ENCODE measurements around the gene THPO.

The THPO gene

DNA sequence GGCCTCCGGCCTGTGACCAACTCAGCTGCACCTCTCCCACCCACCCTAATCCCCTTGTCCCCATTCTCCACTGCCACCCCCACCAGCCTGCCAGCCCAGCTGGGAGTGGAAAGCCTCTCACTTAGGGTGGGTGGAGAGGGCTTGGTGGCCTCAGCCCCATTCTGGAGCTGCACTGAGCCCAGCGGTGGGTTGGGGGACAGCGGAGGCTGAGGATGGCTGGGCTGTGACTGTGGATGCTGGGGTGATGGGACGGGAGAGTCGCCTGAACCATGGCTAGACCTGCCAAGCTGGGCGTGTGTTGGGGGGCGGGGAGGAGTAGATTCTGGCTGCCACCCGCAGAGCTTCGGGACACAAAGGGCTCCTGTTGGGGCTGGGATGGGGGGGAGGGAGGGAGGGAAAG, 18.4 kb downstream of the THPO start:
- WGBS (ENCODE audit: extremely low coverage, insufficient coverage, low lambda C conversion rate) = no CpG with 5 or more reads among the region's 9 CpGs
- no peak overlapping the region for H3K4me2 ChIP-seq (ENCODE audit: low read length)
- no peak overlapping the region for H2BK120ac ChIP-seq (ENCODE audit: low read depth, low read length)
- H3K79me2 ChIP-seq (ENCODE audit: control insufficient read depth, insufficient read depth, low read length) = peaks cover 8% of the 10 kb centered on the region
- H2AK5ac ChIP-seq (ENCODE audit: low read length) = no peak overlapping the region
- peak overlapping the region; percentile 73 for H3K56ac ChIP-seq (ENCODE audit: low read length)
- H3K9ac ChIP-seq (ENCODE audit: low read length) = peak overlapping the region; percentile 56
- H4K5ac ChIP-seq (ENCODE audit: low read length) = no peak overlapping the region
- H4K8ac ChIP-seq (ENCODE audit: low read depth, low read length) = no peak overlapping the region
- no peak overlapping the region for H3K27ac ChIP-seq (ENCODE audit: low read depth, low read length)
- no peak overlapping the region for H3K4me3 ChIP-seq (ENCODE audit: low read length)
- no peak overlapping the region for H3K4ac ChIP-seq (ENCODE audit: low read depth, low read length)
- H3K4me1 ChIP-seq (ENCODE audit: control insufficient read depth, low read depth, low read length) = peaks cover 11% of the 10 kb centered on the region
- no peak overlapping the region for H2BK5ac ChIP-seq (ENCODE audit: low read length)
- DNase-seq = no peak
- H3K18ac ChIP-seq (ENCODE audit: low read length) = no peak overlapping the region
- peak overlapping the region; percentile 37 for H3K23ac ChIP-seq (ENCODE audit: low read length)
- peaks cover 8% of the 10 kb centered on the region for H3K79me1 ChIP-seq (ENCODE audit: low read length)
- H2BK15ac ChIP-seq (replicated peaks; ENCODE audit: low read depth) = no peak overlapping the region
- peaks cover 2% of the 10 kb centered on the region for H3K36me3 ChIP-seq (ENCODE audit: control insufficient read depth, insufficient read depth, low read length)
- H3K27me3 ChIP-seq (ENCODE audit: insufficient read depth, low read length, poor library complexity) = no peaks in the 10 kb centered on the region

DNA sequence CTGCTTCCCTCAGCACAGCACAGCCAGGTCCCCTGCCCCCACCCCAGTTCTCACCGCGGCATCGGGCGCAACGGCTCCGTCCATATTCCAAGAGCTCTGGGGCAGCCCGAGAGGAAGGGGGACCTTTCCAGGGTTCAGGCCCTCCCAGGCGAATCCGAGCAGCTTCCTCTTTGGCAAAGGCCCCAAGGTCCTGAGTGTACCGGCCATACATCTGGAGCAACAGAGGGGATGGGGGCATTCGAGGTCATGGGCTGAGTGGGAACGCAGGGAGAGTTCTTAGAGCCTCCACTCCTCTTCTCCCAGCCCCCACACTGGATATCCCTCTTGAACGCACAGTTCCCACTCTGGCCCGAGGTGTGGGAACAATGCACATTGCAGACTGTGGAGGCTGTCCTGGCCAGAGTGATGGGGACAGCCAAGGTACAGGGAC, 19.1 kb downstream of the THPO start:
- H3K4me1 ChIP-seq (ENCODE audit: control insufficient read depth, low read depth, low read length) = peaks cover 11% of the 10 kb centered on the region
- no peak overlapping the region for H2BK5ac ChIP-seq (ENCODE audit: low read length)
- no peak overlapping the region for H3K56ac ChIP-seq (ENCODE audit: low read length)
- peaks cover 5% of the 10 kb centered on the region for H3K79me2 ChIP-seq (ENCODE audit: control insufficient read depth, insufficient read depth, low read length)
- no peak overlapping the region for H3K9ac ChIP-seq (ENCODE audit: low read length)
- peaks cover 5% of the 10 kb centered on the region for H3K79me1 ChIP-seq (ENCODE audit: low read length)
- H3K4me2 ChIP-seq (ENCODE audit: low read length) = no peak overlapping the region
- H3K18ac ChIP-seq (ENCODE audit: low read length) = no peak overlapping the region
- WGBS (ENCODE audit: extremely low coverage, insufficient coverage, low lambda C conversion rate) = no CpG with 5 or more reads among the region's 14 CpGs
- H3K4me3 ChIP-seq (ENCODE audit: low read length) = no peak overlapping the region
- H3K27ac ChIP-seq (ENCODE audit: low read depth, low read length) = no peak overlapping the region
- H3K4ac ChIP-seq (ENCODE audit: low read depth, low read length) = no peak overlapping the region
- H3K27me3 ChIP-seq (ENCODE audit: insufficient read depth, low read length, poor library complexity) = no peaks in the 10 kb centered on the region
- H2AK5ac ChIP-seq (ENCODE audit: low read length) = no peak overlapping the region
- H3K23ac ChIP-seq (ENCODE audit: low read length) = no peak overlapping the region
- H4K5ac ChIP-seq (ENCODE audit: low read length) = no peak overlapping the region
- no peak overlapping the region for H2BK120ac ChIP-seq (ENCODE audit: low read depth, low read length)
- no peak overlapping the region for H4K8ac ChIP-seq (ENCODE audit: low read depth, low read length)
- no peak for DNase-seq
- peaks cover 2% of the 10 kb centered on the region for H3K36me3 ChIP-seq (ENCODE audit: control insufficient read depth, insufficient read depth, low read length)
- H2BK15ac ChIP-seq (replicated peaks; ENCODE audit: low read depth) = no peak overlapping the region

DNA sequence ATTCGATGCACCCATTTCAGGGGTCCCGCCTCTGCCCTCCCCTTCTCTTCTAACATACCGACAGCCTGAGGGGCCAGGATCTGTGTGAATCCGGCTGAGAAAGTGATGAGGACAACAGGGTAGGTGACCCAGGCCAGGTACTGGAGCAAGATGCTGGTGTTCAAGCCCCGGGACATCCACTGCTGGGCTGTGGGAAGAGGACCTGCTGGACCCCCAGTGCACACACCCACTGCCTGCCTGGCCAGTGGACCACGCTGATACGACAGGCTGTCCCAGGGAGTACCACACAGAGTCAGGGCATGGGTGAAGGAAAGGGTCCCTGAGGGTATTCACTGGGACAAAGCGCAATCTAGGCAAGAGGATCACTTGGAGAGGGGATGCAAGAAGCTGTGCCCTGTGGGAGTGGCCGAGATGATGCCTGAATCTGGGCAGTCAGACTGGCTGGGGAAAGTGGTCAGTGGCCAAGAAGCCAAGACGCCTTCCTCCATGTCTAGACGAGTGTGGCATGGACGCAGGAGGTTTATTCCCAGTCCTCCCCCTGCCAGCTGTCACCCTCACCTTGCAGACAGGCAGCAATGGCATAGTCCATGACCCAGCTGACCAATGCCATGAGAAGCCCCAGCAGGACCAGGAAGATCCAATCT, 19.8 kb downstream of the THPO start:
- H3K9ac ChIP-seq (ENCODE audit: low read length) = no peak overlapping the region
- no peak overlapping the region for H2BK120ac ChIP-seq (ENCODE audit: low read depth, low read length)
- H4K5ac ChIP-seq (ENCODE audit: low read length) = no peak overlapping the region
- H4K8ac ChIP-seq (ENCODE audit: low read depth, low read length) = no peak overlapping the region
- no peak for DNase-seq
- WGBS (ENCODE audit: extremely low coverage, insufficient coverage, low lambda C conversion rate) = no CpG with 5 or more reads among the region's 12 CpGs
- no peak overlapping the region for H3K4ac ChIP-seq (ENCODE audit: low read depth, low read length)
- H3K56ac ChIP-seq (ENCODE audit: low read length) = no peak overlapping the region
- peaks cover 11% of the 10 kb centered on the region for H3K4me1 ChIP-seq (ENCODE audit: control insufficient read depth, low read depth, low read length)
- no peak overlapping the region for H3K4me3 ChIP-seq (ENCODE audit: low read length)
- no peaks in the 10 kb centered on the region for H3K79me2 ChIP-seq (ENCODE audit: control insufficient read depth, insufficient read depth, low read length)
- no peak overlapping the region for H3K27ac ChIP-seq (ENCODE audit: low read depth, low read length)
- H3K18ac ChIP-seq (ENCODE audit: low read length) = no peak overlapping the region
- H2AK5ac ChIP-seq (ENCODE audit: low read length) = no peak overlapping the region
- no peaks in the 10 kb centered on the region for H3K27me3 ChIP-seq (ENCODE audit: insufficient read depth, low read length, poor library complexity)
- H3K36me3 ChIP-seq (ENCODE audit: control insufficient read depth, insufficient read depth, low read length) = peaks cover 2% of the 10 kb centered on the region
- peaks cover 3% of the 10 kb centered on the region for H3K79me1 ChIP-seq (ENCODE audit: low read length)
- no peak overlapping the region for H2BK15ac ChIP-seq (replicated peaks; ENCODE audit: low read depth)
- no peak overlapping the region for H3K23ac ChIP-seq (ENCODE audit: low read length)
- H2BK5ac ChIP-seq (ENCODE audit: low read length) = no peak overlapping the region
- no peak overlapping the region for H3K4me2 ChIP-seq (ENCODE audit: low read length)

GRCh38 chr3:184357248-184358123, 20.5 kb downstream of the THPO start:
- Histone ChIP-seq H3K4ac (ENCODE audit: low read depth, low read length) (no peak overlapping the region), H4K5ac (ENCODE audit: low read length) (no peak overlapping the region), H3K9ac (ENCODE audit: low read length) (no peak overlapping the region), H3K4me2 (ENCODE audit: low read length) (no peak overlapping the region), H3K56ac (ENCODE audit: low read length) (no peak overlapping the region), H3K27me3 (ENCODE audit: insufficient read depth, low read length, poor library complexity) (no peaks in the 10 kb centered on the region), H2BK120ac (ENCODE audit: low read depth, low read length) (no peak overlapping the region), H2AK5ac (ENCODE audit: low read length) (no peak overlapping the region), H3K23ac (ENCODE audit: low read length) (no peak overlapping the region), H3K79me2 (ENCODE audit: control insufficient read depth, insufficient read depth, low read length) (no peaks in the 10 kb centered on the region), H3K4me3 (ENCODE audit: low read length) (no peak overlapping the region), H3K36me3 (ENCODE audit: control insufficient read depth, insufficient read depth, low read length) (peaks cover 4% of the 10 kb centered on the region), H3K18ac (ENCODE audit: low read length) (no peak overlapping the region), H3K4me1 (ENCODE audit: control insufficient read depth, low read depth, low read length) (peaks cover 11% of the 10 kb centered on the region), H3K27ac (ENCODE audit: low read depth, low read length) (no peak overlapping the region), H2BK15ac (replicated peaks; ENCODE audit: low read depth) (no peak overlapping the region), H4K8ac (ENCODE audit: low read depth, low read length) (no peak overlapping the region), H3K79me1 (ENCODE audit: low read length) (peaks cover 3% of the 10 kb centered on the region), H2BK5ac (ENCODE audit: low read length) (no peak overlapping the region)
- no peak for DNase-seq
- no CpG with 5 or more reads among the region's 24 CpGs for WGBS (ENCODE audit: extremely low coverage, insufficient coverage, low lambda C conversion rate)

- Histone ChIP-seq H3K27ac (ENCODE audit: low read depth, low read length) (no peak overlapping the region), H2AK5ac (ENCODE audit: low read length) (no peak overlapping the region), H3K4me2 (ENCODE audit: low read length) (no peak overlapping the region), H3K79me2 (ENCODE audit: control insufficient read depth, insufficient read depth, low read length) (no peaks in the 10 kb centered on the region), H3K4ac (ENCODE audit: low read depth, low read length) (no peak overlapping the region), H3K4me3 (ENCODE audit: low read length) (no peak overlapping the region), H2BK5ac (ENCODE audit: low read length) (no peak overlapping the region), H3K27me3 (ENCODE audit: insufficient read depth, low read length, poor library complexity) (no peaks in the 10 kb centered on the region), H3K23ac (ENCODE audit: low read length) (no peak overlapping the region), H2BK120ac (ENCODE audit: low read depth, low read length) (no peak overlapping the region), H3K9ac (ENCODE audit: low read length) (no peak overlapping the region), H2BK15ac (replicated peaks; ENCODE audit: low read depth) (no peak overlapping the region), H4K8ac (ENCODE audit: low read depth, low read length) (no peak overlapping the region), H3K56ac (ENCODE audit: low read length) (no peak overlapping the region), H3K79me1 (ENCODE audit: low read length) (peaks cover 2% of the 10 kb centered on the region), H3K4me1 (ENCODE audit: control insufficient read depth, low read depth, low read length) (peaks cover 10% of the 10 kb centered on the region), H3K36me3 (ENCODE audit: control insufficient read depth, insufficient read depth, low read length) (peaks cover 4% of the 10 kb centered on the region), H3K18ac (ENCODE audit: low read length) (no peak overlapping the region), H4K5ac (ENCODE audit: low read length) (no peak overlapping the region)
- no CpG with 5 or more reads among the region's 18 CpGs for WGBS (ENCODE audit: extremely low coverage, insufficient coverage, low lambda C conversion rate)
- no peak for DNase-seq
Observed at GRCh38 chr3:184355261-184356040, 22.6 kb downstream of the THPO start.

Measured in mesendoderm (in vitro differentiated cells).